ENCODE data around the gene INPP5B. TPM values are rescaled to one million over a fixed set of nuclear protein-coding genes. Genes with fewer than 3 reads are reported as not detected.

Gene INPP5B
- total and polyA plus RNA-seq, 10 of the 15 experiments (the other 5 are each of a cell fraction or from before 2014, with no cell fraction given), result 10.9 to 54.4 (median 26.9) TPM

DNA sequence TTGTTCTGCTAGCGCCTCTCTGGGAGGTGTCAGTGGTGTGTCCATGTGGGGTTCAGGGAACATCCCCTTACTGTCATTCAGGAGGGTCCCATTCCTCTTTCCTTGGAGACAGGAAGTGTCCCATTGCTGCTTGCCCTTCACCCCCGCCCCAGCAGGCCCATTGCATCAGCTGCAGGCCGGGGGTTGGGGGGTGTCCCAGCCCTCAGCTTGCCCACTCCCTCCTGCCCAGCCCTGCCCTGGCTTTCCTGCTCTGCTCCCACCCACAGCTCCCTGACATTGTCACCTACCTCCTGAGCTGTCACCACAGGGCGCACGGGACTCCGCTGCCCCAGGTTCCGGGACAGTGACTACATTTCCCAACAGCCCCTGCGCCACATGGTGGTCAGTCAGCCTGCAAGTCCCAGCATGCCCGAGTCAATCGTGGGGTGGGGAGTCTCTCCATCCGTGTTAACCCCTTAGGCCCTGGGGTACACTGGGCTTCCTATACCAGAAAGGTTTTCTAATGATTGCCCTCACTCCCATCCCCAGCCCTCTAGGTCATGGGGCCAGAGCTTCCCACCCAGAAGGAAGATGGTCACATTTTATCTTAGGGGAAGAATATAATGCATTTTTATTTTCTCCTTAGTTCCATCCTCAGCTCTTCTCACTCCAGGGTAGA lies at the start of gene INPP5B (continued):
- TF ChIP-seq MYB (IDR thresholded peaks at IDR 0.05; ENCODE audit: borderline replicate concordance, low read depth, low read length), result no peak
- no peak for TF ChIP-seq JUND (IDR thresholded peaks at IDR 0.05; ENCODE audit: low read depth, low read length)
- no peak for TF ChIP-seq CBX3 (IDR thresholded peaks at IDR 0.05; ENCODE audit: borderline replicate concordance, low read depth)
- TF ChIP-seq SMC3 (IDR thresholded peaks at IDR 0.05; ENCODE audit: borderline replicate concordance, low read length), result no peak
- TF ChIP-seq KDM1A (IDR thresholded peaks at IDR 0.05; ENCODE audit: borderline replicate concordance), result no peak
- TF ChIP-seq TCF12 (IDR thresholded peaks at IDR 0.05; ENCODE audit: low read depth, low read length), result no peak
- TF ChIP-seq, protein P1, sequence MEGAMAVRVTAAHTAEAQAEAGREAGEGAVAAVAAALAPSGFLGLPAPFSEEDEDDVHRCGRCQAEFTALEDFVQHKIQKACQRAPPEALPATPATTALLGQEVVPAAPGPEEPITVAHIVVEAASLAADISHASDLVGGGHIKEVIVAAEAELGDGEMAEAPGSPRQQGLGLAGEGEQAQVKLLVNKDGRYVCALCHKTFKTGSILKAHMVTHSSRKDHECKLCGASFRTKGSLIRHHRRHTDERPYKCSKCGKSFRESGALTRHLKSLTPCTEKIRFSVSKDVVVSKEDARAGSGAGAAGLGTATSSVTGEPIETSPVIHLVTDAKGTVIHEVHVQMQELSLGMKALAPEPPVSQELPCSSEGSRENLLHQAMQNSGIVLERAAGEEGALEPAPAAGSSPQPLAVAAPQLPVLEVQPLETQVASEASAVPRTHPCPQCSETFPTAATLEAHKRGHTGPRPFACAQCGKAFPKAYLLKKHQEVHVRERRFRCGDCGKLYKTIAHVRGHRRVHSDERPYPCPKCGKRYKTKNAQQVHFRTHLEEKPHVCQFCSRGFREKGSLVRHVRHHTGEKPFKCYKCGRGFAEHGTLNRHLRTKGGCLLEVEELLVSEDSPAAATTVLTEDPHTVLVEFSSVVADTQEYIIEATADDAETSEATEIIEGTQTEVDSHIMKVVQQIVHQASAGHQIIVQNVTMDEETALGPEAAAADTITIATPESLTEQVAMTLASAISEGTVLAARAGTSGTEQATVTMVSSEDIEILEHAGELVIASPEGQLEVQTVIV (IDR thresholded peaks at IDR 0.05; ENCODE audit: borderline replicate concordance, partially characterized antibody), result peak; percentile 14

DNA sequence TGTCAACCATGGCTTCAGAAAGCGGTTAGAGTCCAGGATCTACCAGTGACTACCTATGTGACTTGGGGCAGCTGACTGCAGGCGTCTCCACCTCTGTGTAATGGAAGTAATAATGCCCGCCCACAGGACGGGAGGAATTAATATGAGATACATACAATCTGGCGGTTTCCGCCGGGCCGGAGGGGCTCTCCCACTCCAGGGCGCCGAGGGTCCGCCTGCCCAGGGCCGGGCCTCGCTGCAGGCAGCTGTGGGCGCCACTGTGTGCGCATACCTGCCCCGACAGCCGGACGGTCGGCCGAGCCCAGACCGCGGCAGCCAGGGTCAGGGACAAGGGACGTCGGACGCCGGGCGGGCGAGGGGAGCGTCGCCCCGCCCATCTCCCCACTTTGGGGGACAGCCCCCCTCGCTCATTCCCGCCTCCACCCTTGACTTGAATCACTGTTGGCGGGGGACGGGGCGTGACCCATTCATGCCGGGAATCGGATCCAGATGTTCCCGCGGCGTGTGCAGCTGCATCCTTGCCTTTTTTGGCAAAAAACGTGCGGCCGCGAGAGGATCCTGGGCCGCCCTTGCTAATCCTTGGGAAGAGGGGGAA lies 49.0 kb upstream of the INPP5B start:
- H3K27ac ChIP-seq (ENCODE audit: control insufficient read depth, insufficient read depth), result no peak overlapping the region
- ATAC-seq (no peak), FAIRE-seq (no peak), DNase-seq (ENCODE audit: low read depth, low spot score) (no peak)
- RAD21 ChIA-PET (ENCODE audit: unreplicated experiment), result no interaction called here
- SMC1A ChIA-PET (ENCODE audit: uncharacterized antibody, unreplicated experiment), result no interaction called here
- no peaks in the 10 kb centered on the region for H4K20me1 ChIP-seq (ENCODE audit: control insufficient read depth, insufficient read depth)
- H3K9ac ChIP-seq (ENCODE audit: control insufficient read depth, insufficient read depth, low read length), result no peak overlapping the region
- in situ Hi-C loops (cut with MboI) (loop anchor here (25.0 kb wide), 1 partner anchor 409 kb away; the partner anchor contains the start of gene GNL2), intact Hi-C loops (cut with micrococcal nuclease; ENCODE audit: unreplicated experiment) (no loop called here)
- peaks cover 11% of the 10 kb centered on the region for H3K4me1 ChIP-seq (ENCODE audit: control insufficient read depth, insufficient read depth, low read length)
- peaks cover 1% of the 10 kb centered on the region; the same call in 1 of the 2 replicates for H3K79me2 ChIP-seq (ENCODE audit: control insufficient read depth, insufficient read depth, low read length)
- POLR2A ChIA-PET, result no interaction called here
- no peak overlapping the region for H2AFZ ChIP-seq (ENCODE audit: control insufficient read depth, low read depth, low read length)
- no peaks in the 10 kb centered on the region for H3K9me3 ChIP-seq (replicated peaks; ENCODE audit: control insufficient read depth, insufficient read depth, low read length)
- no TSS peak for BruUV-seq (replicated peaks)
- no peak overlapping the region for H3K4me3 ChIP-seq
- WGBS (ENCODE audit: insufficient coverage, insufficient replicate concordance, low lambda C conversion rate, missing lambda C conversion rate), result 92% methylated on average over 38 of the region's 46 CpGs
- TF ChIP-seq YY1 (IDR thresholded peaks at IDR 0.05; ENCODE audit: low read depth, low read length), result no peak
- TF ChIP-seq MTA2 (IDR thresholded peaks at IDR 0.05; ENCODE audit: low read depth), result no peak
- TF ChIP-seq STAT3 (IDR thresholded peaks at IDR 0.05; ENCODE audit: low read depth, low read length), result no peak
- TF ChIP-seq IRF4 (IDR thresholded peaks at IDR 0.05; ENCODE audit: low read depth, low read length), result no peak
- TF ChIP-seq SMARCA5 (IDR thresholded peaks at IDR 0.05), result no peak
- no peak for TF ChIP-seq NR2F1 (conservative IDR thresholded peaks at IDR 0.05)
- TF ChIP-seq MYC (IDR thresholded peaks at IDR 0.05; ENCODE audit: insufficient read depth, insufficient read length, insufficient replicate concordance, low read length, severe bottlenecking), result no peak
- TF ChIP-seq, protein P2, sequence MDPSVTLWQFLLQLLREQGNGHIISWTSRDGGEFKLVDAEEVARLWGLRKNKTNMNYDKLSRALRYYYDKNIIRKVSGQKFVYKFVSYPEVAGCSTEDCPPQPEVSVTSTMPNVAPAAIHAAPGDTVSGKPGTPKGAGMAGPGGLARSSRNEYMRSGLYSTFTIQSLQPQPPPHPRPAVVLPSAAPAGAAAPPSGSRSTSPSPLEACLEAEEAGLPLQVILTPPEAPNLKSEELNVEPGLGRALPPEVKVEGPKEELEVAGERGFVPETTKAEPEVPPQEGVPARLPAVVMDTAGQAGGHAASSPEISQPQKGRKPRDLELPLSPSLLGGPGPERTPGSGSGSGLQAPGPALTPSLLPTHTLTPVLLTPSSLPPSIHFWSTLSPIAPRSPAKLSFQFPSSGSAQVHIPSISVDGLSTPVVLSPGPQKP (IDR thresholded peaks at IDR 0.05; ENCODE audit: low read depth, low read length), result no peak
- no peak for TF ChIP-seq TARDBP (IDR thresholded peaks at IDR 0.05; ENCODE audit: borderline replicate concordance)
- H3K36me3 ChIP-seq (ENCODE audit: control insufficient read depth in 2 of 2, insufficient read depth in 2 of 2, low read length in 1 of 2), result no peaks in the 10 kb centered on the region
- CTCF ChIA-PET, result no interaction called here
- H3K27me3 ChIP-seq (replicated peaks in 1 of 2; ENCODE audit: control insufficient read depth in 2 of 2, insufficient read depth in 2 of 2, low read length in 1 of 2), result no peaks in the 10 kb centered on the region
- H3K4me2 ChIP-seq (ENCODE audit: control insufficient read depth, insufficient read depth), result no peak overlapping the region
